Neural cell (in vitro differentiated cells): Measurements from ENCODE around the gene IDH3B. TPM values are rescaled to one million over a fixed set of nuclear protein-coding genes. Genes with fewer than 3 reads are reported as not detected.

Experiments
- H2AFZ ChIP-seq: fragments of 200-600, 300-800 bp; sonication (generic), shearing (Covaris generic); 2 replicates; pipeline ENCODE4 v1.6.0; 2014; ENCODE audit warnings: low read depth, mild to moderate bottlenecking, antibody characterized with exemption, low read length, moderate library complexity
- H3F3A ChIP-seq: fragments of 200-600 bp; shearing (Covaris generic); 2 replicates; pipeline ENCODE4 v1.6.1; 2016; ENCODE audit warnings: mild to moderate bottlenecking, moderate library complexity, mixed read lengths, antibody characterized with exemption, low read length; ENCODE audit not compliant: insufficient read depth, poor library complexity, severe bottlenecking
- H3K27ac ChIP-seq: fragments of 200-600, 300-800 bp; sonication (generic), shearing (Covaris generic); 2 replicates; pipeline ENCODE4 v1.5.1; 2014; ENCODE audit warnings: mild to moderate bottlenecking, low read length, moderate library complexity
- H3K27me3 ChIP-seq: fragments of 300-800, 200-600 bp; sonication (generic), shearing (Covaris generic); 2 replicates; pipeline ENCODE4 v1.6.0; 2014; ENCODE audit warnings: mild to moderate bottlenecking, low read depth, low read length, moderate library complexity; ENCODE audit not compliant: insufficient read depth
- H3K36me3 ChIP-seq: fragments of 300-800, 200-600 bp; sonication (generic), shearing (Covaris generic); 2 replicates; pipeline ENCODE4 v1.5.1; 2014; ENCODE audit warnings: mild to moderate bottlenecking, antibody characterized with exemption, low read length, moderate library complexity; ENCODE audit not compliant: insufficient read depth
- H3K4me2 ChIP-seq: fragments of 300-800, 200-600 bp; sonication (generic), shearing (Covaris generic); 2 replicates; pipeline ENCODE4 v1.6.0; 2014; ENCODE audit warnings: mild to moderate bottlenecking, low read length
- H3K4me3 ChIP-seq: fragments of 300-800, 200-600 bp; sonication (generic), shearing (Covaris generic); 2 replicates; pipeline ENCODE4 v1.5.1; 2014; ENCODE audit warnings: mild to moderate bottlenecking, low read length, moderate library complexity
- H3K79me2 ChIP-seq: fragments of 200-600 bp; shearing (Covaris generic); replicated peaks from 2 replicates; pipeline ENCODE4 v1.6.0; 2014; ENCODE audit warnings: mild to moderate bottlenecking, low read length, moderate library complexity; ENCODE audit not compliant: insufficient read depth
- H3K9ac ChIP-seq: fragments of 300-800, 200-600 bp; sonication (generic), shearing (Covaris generic); 2 replicates; pipeline ENCODE4 v1.6.1; 2016; ENCODE audit warnings: mild to moderate bottlenecking, low read length, mixed read lengths
- H3K9me2 ChIP-seq: fragments of 200-600 bp; shearing (Covaris generic); 2 replicates; pipeline ENCODE4 v1.6.1; 2016; ENCODE audit warnings: mild to moderate bottlenecking, low read length, mixed read lengths; ENCODE audit not compliant: insufficient read depth
- H3K9me3 ChIP-seq: fragments of 200-600, 300-800 bp; sonication (generic), shearing (Covaris generic); 2 replicates; pipeline ENCODE4 v1.6.1; 2016; ENCODE audit warnings: mild to moderate bottlenecking, mixed run types, low read length, moderate library complexity, mixed read lengths
- H4K20me1 ChIP-seq: fragments of 200-600 bp; shearing (Covaris generic); 2 replicates; pipeline ENCODE4 v1.6.1; 2016; ENCODE audit warnings: mild to moderate bottlenecking, mixed run types; ENCODE audit not compliant: insufficient read depth
- CTCF ChIP-seq: fragments of 450-650 bp; IDR thresholded peaks from 2 replicates; pipeline ENCODE4 v1.5.1; 2014; ENCODE audit warnings: antibody characterized with exemption, mild to moderate bottlenecking, moderate library complexity; ENCODE audit not compliant: poor library complexity, severe bottlenecking
- EP300 ChIP-seq: fragments of 450-650 bp; conservative IDR thresholded peaks from 2 replicates; pipeline ENCODE4 v1.6.1; 2014; ENCODE audit warnings: antibody characterized with exemption, mild to moderate bottlenecking, moderate library complexity; ENCODE audit not compliant: poor library complexity, severe bottlenecking
- EZH2 ChIP-seq: fragments of 200-600, 300-800 bp; shearing (Covaris generic), sonication (generic); IDR thresholded peaks from 2 replicates; pipeline ENCODE4 v1.6.1; 2014; ENCODE audit warnings: antibody characterized with exemption, low read length, borderline replicate concordance, mild to moderate bottlenecking; ENCODE audit not compliant: insufficient read depth, poor library complexity, severe bottlenecking
- MXI1 ChIP-seq: fragments of 450-650 bp; conservative IDR thresholded peaks from 2 replicates; pipeline ENCODE4 v1.6.1; 2014; ENCODE audit warnings: antibody characterized with exemption, mild to moderate bottlenecking; ENCODE audit not compliant: poor library complexity, severe bottlenecking
- POLR2AphosphoS5 ChIP-seq: IDR thresholded peaks from 2 replicates; pipeline ENCODE4 v1.6.1; 2012
- RAD21 ChIP-seq: fragments of 450-650 bp; conservative IDR thresholded peaks from 2 replicates; pipeline ENCODE4 v1.6.1; 2014; ENCODE audit warnings: antibody characterized with exemption, mild to moderate bottlenecking, moderate library complexity
- REST ChIP-seq: IDR thresholded peaks from 2 replicates; pipeline ENCODE4 v1.6.1; 2012; ENCODE audit warnings: borderline replicate concordance
- SMC3 ChIP-seq: fragments of 450-650 bp; conservative IDR thresholded peaks from 2 replicates; pipeline ENCODE4 v1.6.1; 2014; ENCODE audit warnings: antibody characterized with exemption, mild to moderate bottlenecking, moderate library complexity; ENCODE audit not compliant: poor library complexity
- TAF1 ChIP-seq: IDR thresholded peaks from 2 replicates; pipeline ENCODE4 v1.6.1; 2012; ENCODE audit warnings: low read depth
- polyA plus RNA-seq: library from polyadenylated mRNA; depleted of rRNA; stranded (reverse); fragments of >200 nt; gene quantifications from 2 replicates; pipeline ENCODE4 v1.2.3, GENCODE V29; 2014

Gene IDH3B
- polyA plus RNA-seq, 1 donor from 2014 or later: 307 TPM

DNA sequence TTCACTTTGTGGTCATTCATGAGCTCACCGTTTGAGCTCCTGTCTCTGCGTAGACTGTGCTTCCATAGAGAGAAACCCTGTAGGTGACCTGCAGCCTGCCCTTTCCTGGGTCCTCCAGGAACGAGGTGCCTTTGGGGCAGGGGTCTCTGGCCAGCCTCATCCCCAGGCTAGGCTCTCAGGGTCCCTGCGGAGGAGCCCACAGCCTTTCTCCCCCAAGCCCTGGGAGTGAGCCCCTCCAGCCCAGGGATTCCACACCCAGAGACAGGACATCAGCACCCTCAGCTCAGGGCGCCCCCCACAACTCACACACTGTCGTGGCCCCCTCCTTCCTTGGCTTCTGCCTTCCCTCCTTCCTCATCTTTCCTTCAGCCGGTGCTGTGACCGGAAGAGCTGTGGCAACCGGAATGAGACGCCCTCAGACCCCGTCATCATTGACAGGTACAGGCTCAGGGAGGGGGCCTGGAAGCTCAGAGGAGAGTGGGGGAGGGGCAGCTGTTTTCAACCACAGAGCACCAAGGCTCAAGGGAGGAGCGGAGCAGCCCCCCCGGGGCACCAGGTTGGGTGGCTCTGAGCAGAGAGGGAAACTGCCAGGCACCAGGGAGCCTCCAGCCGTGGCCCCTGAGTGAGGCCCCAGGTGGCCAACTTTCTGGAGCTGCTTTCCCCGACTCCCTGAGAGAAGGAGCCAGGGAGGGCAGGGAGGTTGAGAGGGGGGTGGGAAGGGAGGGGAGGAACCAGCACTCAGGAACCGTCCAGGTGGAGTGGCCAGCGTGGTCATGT lies 45.4 kb upstream of the IDH3B start:
- Histone ChIP-seq H3K79me2 (no peaks in the 10 kb centered on the region), H3K9ac (no peak overlapping the region), H3K27me3 (no peaks in the 10 kb centered on the region), H3F3A (no peaks in the 10 kb centered on the region), H3K4me3 (no peak overlapping the region), H2AFZ (no peak overlapping the region), H3K27ac (no peak overlapping the region), H3K4me2 (no peak overlapping the region), H4K20me1 (no peaks in the 10 kb centered on the region), H3K9me3 (no peaks in the 10 kb centered on the region), H3K36me3 (no peaks in the 10 kb centered on the region), H3K9me2 (no peaks in the 10 kb centered on the region)
- TF ChIP-seq CTCF: no peak

- H4K20me1 ChIP-seq: no peaks in the 10 kb centered on the region
- H3K36me3 ChIP-seq: no peaks in the 10 kb centered on the region
- no peak overlapping the region for H3K4me3 ChIP-seq
- no peaks in the 10 kb centered on the region for H3F3A ChIP-seq
- H3K79me2 ChIP-seq: no peaks in the 10 kb centered on the region
- no peak overlapping the region for H3K9ac ChIP-seq
- H3K27me3 ChIP-seq: no peaks in the 10 kb centered on the region
- no peak overlapping the region for H3K4me2 ChIP-seq
- no peak for TF ChIP-seq RAD21
- no peak for TF ChIP-seq CTCF
- no peak for TF ChIP-seq EZH2
- TF ChIP-seq POLR2AphosphoS5: no peak
- TF ChIP-seq EP300: no peak
- no peak for TF ChIP-seq MXI1
- TF ChIP-seq SMC3: no peak
- no peak for TF ChIP-seq REST
- TF ChIP-seq TAF1: no peak
- no peak overlapping the region for H2AFZ ChIP-seq
- H3K9me3 ChIP-seq: no peaks in the 10 kb centered on the region
- H3K9me2 ChIP-seq: no peaks in the 10 kb centered on the region
- no peak overlapping the region for H3K27ac ChIP-seq
Measured at GRCh38 chr20:2708665-2709064, 44.6 kb upstream of the IDH3B start.
